Measurements from ENCODE around the gene LRRC59. TPM values are rescaled to one million over a fixed set of nuclear protein-coding genes. Genes with fewer than 3 reads are reported as not detected.

LRRC59 gene
- total and polyA plus RNA-seq, 2 of the 13 experiments (the other 11 are each of a cell fraction or from before 2014, with no cell fraction given) = 87.3 to 222 TPM

DNA sequence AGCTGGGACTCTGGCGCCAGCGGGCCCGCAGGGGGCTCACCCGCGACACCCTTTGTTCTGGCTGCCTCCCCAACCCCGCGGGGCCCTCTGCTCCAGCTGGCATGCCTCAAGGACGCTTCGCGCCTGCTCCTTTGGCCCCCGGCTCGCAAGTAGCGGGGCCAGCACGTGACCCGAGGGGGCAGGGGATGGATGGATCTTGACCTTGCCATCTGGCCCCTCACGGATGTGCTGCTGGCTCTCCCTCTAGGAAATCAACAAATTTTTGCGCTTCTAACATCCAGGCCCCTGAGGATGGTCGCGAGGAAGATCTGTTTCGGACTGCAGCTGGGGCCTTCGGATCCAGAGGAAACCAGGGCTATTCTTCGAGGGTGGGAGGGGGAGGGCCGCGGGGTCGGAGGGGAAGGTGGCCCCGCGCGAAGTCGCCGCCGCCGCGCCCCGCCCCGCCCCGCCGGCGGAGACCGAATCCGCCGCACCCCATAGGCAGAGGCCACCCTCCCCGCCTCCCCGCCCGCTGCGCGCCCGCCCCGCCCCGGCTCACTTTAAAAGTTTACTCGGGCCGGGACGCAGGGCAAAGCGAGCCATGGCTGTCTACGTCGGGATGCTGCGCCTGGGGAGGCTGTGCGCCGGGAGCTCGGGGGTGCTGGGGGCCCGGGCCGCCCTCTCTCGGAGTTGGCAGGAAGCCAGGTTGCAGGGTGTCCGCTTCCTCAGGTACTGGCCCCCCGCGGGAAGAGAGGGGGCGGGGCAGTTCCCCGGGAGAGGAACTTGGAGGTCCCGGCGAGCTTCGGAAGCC, 28.6 kb upstream of the LRRC59 start, which contains the start of gene ACSF2 (continued):
- TF ChIP-seq, protein P1, sequence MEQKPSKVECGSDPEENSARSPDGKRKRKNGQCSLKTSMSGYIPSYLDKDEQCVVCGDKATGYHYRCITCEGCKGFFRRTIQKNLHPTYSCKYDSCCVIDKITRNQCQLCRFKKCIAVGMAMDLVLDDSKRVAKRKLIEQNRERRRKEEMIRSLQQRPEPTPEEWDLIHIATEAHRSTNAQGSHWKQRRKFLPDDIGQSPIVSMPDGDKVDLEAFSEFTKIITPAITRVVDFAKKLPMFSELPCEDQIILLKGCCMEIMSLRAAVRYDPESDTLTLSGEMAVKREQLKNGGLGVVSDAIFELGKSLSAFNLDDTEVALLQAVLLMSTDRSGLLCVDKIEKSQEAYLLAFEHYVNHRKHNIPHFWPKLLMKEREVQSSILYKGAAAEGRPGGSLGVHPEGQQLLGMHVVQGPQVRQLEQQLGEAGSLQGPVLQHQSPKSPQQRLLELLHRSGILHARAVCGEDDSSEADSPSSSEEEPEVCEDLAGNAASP (CRISPR knock-in tag; IDR thresholded peaks at IDR 0.05; ENCODE audit: borderline replicate concordance) = peak; percentile 44; the same call in 1 of the 2 replicates
- no peak for TF ChIP-seq ZNF530 (CRISPR knock-in tag; IDR thresholded peaks at IDR 0.05; ENCODE audit: low read depth)
- no peak for TF ChIP-seq PAF1 (CRISPR knock-in tag; IDR thresholded peaks at IDR 0.05)
- no peak for TF ChIP-seq MTF2 (CRISPR knock-in tag; IDR thresholded peaks at IDR 0.05; ENCODE audit: borderline replicate concordance)
- TF ChIP-seq ZC3H4 (CRISPR knock-in tag; IDR thresholded peaks at IDR 0.05; ENCODE audit: borderline replicate concordance) = no peak
- TF ChIP-seq MYNN (CRISPR knock-in tag; IDR thresholded peaks at IDR 0.05; ENCODE audit: low read depth) = no peak
- TF ChIP-seq SMAD3 (CRISPR knock-in tag; IDR thresholded peaks at IDR 0.05) = no peak
- TF ChIP-seq, protein P2, sequence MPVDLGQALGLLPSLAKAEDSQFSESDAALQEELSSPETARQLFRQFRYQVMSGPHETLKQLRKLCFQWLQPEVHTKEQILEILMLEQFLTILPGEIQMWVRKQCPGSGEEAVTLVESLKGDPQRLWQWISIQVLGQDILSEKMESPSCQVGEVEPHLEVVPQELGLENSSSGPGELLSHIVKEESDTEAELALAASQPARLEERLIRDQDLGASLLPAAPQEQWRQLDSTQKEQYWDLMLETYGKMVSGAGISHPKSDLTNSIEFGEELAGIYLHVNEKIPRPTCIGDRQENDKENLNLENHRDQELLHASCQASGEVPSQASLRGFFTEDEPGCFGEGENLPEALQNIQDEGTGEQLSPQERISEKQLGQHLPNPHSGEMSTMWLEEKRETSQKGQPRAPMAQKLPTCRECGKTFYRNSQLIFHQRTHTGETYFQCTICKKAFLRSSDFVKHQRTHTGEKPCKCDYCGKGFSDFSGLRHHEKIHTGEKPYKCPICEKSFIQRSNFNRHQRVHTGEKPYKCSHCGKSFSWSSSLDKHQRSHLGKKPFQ (CRISPR knock-in tag; IDR thresholded peaks at IDR 0.05; ENCODE audit: insufficient replicate concordance) = peak; percentile 20
- 0 out of 2 replicates have a peak, but pooled peaks have one; percentile 31 for TF ChIP-seq STAT5B (CRISPR knock-in tag; IDR thresholded peaks at IDR 0.05)
- TF ChIP-seq ISX (CRISPR knock-in tag; conservative IDR thresholded peaks at IDR 0.05) = no peak
- TF ChIP-seq TOE1 (CRISPR knock-in tag; IDR thresholded peaks at IDR 0.05) = no peak
- TF ChIP-seq, protein P3, sequence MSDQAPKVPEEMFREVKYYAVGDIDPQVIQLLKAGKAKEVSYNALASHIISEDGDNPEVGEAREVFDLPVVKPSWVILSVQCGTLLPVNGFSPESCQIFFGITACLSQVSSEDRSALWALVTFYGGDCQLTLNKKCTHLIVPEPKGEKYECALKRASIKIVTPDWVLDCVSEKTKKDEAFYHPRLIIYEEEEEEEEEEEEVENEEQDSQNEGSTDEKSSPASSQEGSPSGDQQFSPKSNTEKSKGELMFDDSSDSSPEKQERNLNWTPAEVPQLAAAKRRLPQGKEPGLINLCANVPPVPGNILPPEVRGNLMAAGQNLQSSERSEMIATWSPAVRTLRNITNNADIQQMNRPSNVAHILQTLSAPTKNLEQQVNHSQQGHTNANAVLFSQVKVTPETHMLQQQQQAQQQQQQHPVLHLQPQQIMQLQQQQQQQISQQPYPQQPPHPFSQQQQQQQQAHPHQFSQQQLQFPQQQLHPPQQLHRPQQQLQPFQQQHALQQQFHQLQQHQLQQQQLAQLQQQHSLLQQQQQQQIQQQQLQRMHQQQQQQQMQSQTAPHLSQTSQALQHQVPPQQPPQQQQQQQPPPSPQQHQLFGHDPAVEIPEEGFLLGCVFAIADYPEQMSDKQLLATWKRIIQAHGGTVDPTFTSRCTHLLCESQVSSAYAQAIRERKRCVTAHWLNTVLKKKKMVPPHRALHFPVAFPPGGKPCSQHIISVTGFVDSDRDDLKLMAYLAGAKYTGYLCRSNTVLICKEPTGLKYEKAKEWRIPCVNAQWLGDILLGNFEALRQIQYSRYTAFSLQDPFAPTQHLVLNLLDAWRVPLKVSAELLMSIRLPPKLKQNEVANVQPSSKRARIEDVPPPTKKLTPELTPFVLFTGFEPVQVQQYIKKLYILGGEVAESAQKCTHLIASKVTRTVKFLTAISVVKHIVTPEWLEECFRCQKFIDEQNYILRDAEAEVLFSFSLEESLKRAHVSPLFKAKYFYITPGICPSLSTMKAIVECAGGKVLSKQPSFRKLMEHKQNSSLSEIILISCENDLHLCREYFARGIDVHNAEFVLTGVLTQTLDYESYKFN (CRISPR knock-in tag; conservative IDR thresholded peaks at IDR 0.05) = peak; percentile 36; the same call in 1 of the 2 replicates
- TF ChIP-seq, protein P4, sequence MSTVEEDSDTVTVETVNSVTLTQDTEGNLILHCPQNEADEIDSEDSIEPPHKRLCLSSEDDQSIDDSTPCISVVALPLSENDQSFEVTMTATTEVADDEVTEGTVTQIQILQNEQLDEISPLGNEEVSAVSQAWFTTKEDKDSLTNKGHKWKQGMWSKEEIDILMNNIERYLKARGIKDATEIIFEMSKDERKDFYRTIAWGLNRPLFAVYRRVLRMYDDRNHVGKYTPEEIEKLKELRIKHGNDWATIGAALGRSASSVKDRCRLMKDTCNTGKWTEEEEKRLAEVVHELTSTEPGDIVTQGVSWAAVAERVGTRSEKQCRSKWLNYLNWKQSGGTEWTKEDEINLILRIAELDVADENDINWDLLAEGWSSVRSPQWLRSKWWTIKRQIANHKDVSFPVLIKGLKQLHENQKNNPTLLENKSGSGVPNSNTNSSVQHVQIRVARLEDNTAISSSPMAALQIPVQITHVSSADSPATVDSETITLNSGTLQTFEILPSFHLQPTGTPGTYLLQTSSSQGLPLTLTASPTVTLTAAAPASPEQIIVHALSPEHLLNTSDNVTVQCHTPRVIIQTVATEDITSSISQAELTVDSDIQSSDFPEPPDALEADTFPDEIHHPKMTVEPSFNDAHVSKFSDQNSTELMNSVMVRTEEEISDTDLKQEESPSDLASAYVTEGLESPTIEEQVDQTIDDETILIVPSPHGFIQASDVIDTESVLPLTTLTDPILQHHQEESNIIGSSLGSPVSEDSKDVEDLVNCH (CRISPR knock-in tag; IDR thresholded peaks at IDR 0.05) = no peak
- TF ChIP-seq, protein P5, sequence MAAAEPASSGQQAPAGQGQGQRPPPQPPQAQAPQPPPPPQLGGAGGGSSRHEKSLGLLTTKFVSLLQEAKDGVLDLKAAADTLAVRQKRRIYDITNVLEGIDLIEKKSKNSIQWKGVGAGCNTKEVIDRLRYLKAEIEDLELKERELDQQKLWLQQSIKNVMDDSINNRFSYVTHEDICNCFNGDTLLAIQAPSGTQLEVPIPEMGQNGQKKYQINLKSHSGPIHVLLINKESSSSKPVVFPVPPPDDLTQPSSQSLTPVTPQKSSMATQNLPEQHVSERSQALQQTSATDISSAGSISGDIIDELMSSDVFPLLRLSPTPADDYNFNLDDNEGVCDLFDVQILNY (CRISPR knock-in tag; conservative IDR thresholded peaks at IDR 0.05) = no peak
- TF ChIP-seq, protein P6, sequence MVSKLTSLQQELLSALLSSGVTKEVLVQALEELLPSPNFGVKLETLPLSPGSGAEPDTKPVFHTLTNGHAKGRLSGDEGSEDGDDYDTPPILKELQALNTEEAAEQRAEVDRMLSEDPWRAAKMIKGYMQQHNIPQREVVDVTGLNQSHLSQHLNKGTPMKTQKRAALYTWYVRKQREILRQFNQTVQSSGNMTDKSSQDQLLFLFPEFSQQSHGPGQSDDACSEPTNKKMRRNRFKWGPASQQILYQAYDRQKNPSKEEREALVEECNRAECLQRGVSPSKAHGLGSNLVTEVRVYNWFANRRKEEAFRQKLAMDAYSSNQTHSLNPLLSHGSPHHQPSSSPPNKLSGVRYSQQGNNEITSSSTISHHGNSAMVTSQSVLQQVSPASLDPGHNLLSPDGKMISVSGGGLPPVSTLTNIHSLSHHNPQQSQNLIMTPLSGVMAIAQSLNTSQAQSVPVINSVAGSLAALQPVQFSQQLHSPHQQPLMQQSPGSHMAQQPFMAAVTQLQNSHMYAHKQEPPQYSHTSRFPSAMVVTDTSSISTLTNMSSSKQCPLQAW (CRISPR knock-in tag; IDR thresholded peaks at IDR 0.05) = 0 out of 2 replicates have a peak, but pooled peaks have one; percentile 44
- TF ChIP-seq SRSF1 (optimal IDR thresholded peaks at IDR 0.05; ENCODE audit: low read depth, low read length) = peak; percentile 76

All from HepG2 (cell line).